HG03159 (cell line): Measurements from ENCODE around the gene LIMCH1.
"Not testable (repeated sequence)": the region's sequence is repeated elsewhere in the genome, so short reads cannot be mapped to it uniquely, and the experiment has no call there.

Experiments
- ATAC-seq: cut with Tn5 transposase; IDR thresholded peaks from one replicate; pipeline ENCODE4 v1.9.1; 2021; ENCODE audit warnings: mild to moderate bottlenecking, moderate library complexity; ENCODE audit not compliant: unreplicated experiment

LIMCH1 gene

DNA sequence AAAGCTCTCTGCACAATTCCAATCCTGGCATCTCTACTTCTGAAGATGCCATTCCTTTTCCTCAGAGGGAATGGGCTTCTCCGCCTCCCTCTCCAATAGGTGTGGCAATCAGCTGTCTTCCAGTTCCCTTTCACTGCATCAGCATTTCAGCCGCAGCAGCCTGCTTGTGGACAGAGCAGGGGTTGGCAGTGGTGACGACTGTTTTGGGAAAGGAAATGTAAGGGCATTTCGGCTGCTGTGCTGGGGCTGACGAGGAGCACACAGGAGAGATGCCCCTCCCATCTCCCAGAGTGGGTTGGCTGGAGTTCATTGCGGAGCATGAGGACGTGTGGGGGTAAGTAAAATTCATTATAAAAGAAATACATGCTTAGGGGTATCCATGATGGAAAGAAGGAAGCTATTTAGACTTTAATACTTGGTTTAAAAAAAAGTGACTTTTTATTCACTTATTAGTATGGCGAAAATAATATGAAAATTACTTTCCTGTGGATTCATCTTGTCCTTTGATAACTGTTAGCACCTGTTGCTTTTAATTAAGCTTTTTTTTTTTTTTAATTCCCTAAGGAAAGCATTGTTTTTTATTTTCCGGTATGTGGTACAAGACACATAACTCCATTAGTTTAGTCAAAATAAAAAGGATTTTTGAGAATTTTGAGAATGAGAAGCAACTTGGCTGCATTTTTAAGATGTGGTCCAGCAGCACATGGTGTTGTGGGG is at the start of gene LIMCH1:
LIMCH1 (plus strand) TSS at position 141 of the 717 bp plus-strand sequence. CDS start 67,839 bp downstream, outside the sequence.
- no peak for ATAC-seq

- ATAC-seq, result not testable (repeated sequence)
These were observed 46.8 kb upstream of the LIMCH1 start for GRCh38 chr4:41491081-41491576.

DNA sequence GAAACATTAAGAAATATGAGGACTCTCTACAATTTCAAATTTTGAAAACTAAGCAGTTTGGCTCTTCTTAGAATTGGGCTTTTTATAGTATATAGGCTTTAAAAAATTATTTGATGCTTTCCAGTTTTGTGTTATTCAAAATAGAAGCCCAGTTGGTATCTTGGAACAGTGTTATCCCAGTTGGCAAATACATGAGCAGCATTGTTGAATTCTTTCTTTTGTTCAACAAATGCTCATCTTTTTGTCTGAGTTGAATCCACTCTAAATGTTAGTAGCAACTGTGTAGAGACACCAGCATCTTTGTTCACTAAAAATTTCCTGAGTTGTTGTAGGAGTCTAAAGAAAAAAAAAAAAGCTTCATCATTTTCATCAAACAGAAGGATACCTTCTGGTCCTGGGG is 41.0 kb upstream of the LIMCH1 start:
- ATAC-seq, result no peak

- no peak for ATAC-seq
These were observed 39.8 kb upstream of the LIMCH1 start for GRCh38 chr4:41498177-41498576.

DNA sequence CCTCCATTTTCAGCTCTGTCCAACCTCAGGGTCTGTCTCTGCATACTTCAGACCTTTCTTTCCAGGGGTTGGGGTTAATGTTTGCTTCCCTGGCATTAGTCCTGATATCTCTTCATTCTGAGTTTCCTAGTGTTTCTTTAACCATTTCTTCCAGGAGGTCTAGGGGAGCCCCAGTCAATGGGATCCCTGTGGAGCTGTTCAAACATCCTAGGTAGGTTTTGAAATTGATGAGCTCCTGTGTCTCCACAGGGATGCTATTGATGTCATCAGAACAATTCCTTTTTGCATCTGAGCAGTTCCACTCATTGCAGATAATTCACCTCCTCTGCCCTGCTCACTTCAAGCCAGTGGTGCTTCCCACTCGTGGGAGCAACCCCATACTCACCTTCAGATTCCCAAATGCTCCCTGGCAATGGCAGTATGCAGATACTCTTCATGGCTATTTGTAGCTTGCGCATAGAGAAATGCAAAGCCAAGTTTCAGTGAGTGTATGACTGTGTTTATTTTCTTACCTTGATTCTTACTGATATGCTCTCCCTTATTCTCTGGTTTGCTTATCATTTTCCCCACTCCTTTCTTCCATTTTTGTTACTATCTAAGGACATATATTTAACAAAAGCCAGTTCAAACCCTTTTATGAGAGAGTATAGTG is 33.7 kb upstream of the LIMCH1 start:
- ATAC-seq, result no peak

GRCh38 chr4:41505161-41505661 is 32.7 kb upstream of the LIMCH1 start:
- no peak for ATAC-seq

- ATAC-seq, result no peak
These were observed 31.8 kb upstream of the LIMCH1 start for GRCh38 chr4:41506130-41506529.

DNA sequence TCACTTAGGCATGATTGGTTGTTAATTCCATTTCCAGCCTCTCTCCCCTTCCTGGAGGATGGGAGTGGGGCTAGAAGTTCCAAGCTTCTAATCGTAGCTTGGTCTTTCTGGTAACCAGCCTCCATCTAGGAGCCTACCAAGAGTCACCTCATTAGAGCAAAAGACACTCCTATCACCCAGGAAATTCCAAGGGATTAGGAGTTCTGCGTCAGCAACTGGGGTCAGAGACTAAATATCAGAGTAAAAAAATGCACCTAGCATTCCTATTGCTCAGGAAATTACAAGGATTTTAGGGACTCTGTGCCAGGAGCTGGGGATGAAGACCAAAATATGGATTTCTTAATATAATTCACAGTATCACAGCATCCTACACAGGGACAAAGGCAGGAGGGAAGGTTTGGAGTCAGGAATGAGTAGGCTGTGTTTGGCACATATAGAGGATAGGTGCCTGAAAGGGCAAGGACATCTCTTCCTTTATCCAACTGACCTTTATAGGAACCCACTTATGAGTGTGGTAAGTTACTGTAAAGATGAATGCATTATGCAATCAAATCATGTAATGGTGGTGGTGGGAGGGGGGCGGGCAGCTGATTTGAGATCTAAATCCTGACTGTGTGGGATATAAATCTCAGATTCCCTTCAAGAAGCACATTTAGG is 30.5 kb upstream of the LIMCH1 start:
- ATAC-seq, result no peak

GRCh38 chr4:41509451-41509866 is 28.5 kb upstream of the LIMCH1 start:
- ATAC-seq, result no peak

DNA sequence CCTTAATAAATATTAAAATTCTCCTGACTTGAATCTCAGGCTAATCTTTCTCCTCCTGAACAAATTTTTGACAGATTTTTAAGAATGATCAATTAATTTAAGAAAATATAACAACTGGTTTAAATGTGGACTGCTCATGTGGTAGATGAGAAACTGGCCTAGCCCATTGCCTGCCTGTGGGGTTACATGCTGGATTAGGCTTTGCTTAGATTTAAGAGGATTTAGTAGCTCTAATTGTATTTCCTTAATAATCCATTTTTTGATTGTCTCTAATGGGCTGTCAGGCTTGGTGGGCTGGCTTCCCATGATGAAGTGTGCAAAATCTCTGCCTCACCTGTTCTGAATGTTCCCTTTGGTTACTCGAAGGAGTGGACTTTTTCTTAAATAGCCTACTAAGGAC is 27.8 kb upstream of the LIMCH1 start:
- ATAC-seq, result no peak

GRCh38 chr4:41512136-41512535 is 25.8 kb upstream of the LIMCH1 start:
- no peak for ATAC-seq

DNA sequence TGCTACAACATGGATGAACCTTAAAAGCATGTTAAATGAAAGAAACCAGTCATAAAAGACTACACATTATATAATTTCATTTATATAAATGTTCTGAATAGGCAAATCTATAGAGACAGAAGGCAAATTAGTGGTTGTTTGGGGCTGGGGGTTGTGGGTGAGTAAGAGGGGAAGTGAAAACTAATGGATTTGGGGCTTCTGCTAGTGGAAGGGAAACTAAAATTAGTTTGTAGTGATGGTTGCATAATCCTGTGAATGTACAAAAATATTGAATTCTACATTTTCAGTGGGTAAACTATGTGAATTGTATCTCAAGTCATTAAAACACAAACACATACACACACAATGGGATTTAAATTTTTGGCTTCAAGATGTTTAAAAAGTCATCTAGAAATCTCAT is 25.4 kb upstream of the LIMCH1 start:
- ATAC-seq, result no peak

DNA sequence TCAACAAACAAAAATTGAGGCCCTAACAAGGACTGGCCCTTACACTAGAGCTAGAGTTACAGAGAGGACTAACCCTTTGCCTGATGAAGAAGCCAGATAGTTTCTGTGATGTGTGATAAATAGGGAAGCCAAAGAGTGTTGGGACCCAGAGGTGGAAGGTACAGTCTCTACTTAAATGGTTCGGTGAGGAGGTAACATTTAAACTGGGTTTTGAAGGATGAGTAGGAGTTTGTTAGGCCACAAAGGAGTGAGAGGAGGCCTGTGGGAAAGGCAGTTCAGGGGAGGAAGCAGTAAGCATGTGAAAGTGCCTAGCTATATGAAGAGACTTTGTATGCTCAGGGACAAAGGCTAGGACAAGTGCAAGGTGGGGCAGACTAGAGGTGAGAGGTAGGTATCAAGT is 23.8 kb upstream of the LIMCH1 start:
- ATAC-seq, result no peak

DNA sequence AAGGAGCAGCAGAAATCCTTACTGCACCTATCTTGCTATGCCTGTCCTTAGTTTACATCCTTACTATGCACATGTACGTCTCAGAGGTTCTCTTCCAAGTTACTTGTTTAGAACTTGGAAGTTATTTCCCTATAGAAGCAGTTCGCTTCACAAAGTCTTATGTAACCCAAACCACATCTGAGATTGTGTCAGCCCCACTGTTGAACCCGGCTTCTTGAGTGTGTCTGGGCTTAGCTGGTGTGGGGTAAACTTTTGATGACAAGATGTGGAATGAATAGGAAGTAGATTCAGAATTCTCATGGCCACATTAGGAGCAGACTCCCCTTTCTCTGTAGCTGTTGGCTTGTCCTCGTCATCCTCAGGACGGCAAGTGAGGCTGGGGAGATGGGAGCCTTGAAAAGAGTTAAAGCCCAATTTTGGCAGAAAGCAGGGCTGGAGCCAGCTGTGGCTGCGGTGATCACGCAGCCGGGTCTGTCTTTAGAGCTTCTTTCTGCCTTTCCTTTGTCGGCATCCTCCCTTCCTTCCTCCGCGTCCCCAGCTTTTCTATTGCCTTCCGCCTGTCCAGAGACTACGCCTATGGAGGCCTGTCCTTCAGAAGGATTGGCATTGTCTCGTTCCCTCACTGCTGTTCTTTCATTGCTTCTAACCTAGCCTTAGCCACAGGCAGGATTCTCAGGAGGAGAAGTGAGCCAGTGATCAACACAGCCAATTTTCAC is 23.0 kb upstream of the LIMCH1 start:
- ATAC-seq, result no peak

DNA sequence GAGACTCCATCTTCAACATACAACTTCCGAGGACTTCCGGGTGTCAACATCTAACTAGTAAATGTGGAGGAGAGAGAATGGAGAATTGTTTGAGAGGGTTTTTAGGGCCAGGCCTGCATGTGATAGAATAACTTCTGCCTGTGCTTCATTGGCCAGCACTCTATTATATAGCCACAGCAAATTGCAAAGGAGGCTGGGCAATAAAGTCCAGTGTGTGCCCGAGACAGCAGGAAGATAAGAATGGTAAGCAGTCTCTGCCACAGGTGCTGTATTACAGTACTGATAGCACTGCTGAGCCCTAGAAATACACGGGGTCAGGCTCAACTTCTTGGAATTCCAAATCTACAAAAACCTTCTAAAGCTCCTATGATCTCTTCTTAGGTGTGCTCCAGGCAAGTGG is 20.8 kb upstream of the LIMCH1 start:
- ATAC-seq, result no peak

DNA sequence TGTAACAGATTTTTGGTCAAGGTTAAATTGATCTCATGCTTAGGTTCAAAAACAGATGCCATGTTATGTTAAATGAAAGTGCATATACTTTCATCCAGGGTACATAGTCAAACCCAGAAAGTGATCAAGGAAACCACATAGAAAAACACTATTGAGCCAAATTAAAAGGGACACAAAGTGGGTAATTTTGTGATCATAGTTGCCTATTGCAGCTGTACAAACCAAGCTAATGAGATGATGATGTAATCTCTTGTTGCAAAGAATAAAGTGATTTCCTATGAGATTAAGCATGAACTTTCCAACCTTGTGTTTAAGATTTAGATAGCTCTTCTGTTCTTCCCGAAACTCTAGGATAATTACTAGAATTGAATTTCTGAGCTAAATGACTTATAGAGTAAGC is 20.2 kb upstream of the LIMCH1 start:
- ATAC-seq, result no peak

DNA sequence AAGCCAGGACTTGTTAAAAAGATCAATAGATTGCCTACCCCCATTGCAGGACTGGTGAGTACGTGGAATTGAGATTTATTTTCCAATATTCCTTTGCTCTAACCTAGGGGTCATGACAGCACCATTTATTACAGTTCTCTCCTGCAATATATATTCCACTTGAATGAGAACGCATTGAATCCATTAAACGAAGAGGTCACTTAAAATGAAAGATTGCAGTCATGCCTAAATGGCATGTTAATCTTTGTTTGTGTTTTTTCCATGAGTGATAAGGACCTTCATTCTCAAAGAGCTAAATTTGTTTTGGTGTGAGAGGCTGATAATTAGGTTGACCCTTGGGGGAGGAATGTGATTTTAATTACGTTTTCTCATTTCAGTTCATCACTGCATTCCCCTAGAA is 13.5 kb upstream of the LIMCH1 start:
- no peak for ATAC-seq

DNA sequence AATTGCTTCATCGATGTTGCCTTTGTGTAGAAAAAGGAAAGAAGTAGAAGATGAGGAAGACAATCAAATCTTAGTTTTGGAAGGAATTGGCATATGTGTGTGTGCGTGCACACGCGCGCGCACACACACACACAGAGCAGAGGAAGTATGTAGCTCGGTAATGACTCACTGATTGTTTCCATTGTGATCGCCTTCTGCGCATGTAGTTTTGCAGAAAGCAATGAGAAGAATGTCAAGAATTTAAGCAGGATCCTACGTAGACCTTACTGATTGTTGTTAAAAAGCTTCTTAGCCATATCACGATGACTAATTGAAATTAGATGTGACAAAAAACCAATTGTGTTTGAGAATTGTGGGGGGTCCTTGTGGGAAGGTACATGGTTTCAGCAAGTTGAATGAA is 12.8 kb upstream of the LIMCH1 start:
- ATAC-seq, result no peak

DNA sequence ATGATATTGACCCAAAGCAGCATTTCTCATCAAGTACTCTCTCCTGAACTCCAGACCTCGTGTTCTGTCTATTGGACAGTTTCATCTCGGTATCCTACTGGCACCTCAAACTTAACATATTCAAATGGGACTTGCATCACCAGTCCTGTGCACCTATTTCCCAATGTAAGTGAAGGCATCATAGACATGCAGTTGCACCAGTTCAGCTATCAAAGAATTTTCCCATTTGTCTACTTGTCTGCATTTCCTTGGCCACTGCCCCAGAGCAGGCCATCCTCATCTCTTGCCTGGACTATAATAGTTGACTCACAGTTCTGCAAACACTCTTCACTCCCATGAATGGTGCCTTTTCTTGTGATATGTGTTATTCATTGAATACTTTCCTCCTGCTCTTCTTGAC is 11.3 kb upstream of the LIMCH1 start:
- no peak for ATAC-seq

DNA sequence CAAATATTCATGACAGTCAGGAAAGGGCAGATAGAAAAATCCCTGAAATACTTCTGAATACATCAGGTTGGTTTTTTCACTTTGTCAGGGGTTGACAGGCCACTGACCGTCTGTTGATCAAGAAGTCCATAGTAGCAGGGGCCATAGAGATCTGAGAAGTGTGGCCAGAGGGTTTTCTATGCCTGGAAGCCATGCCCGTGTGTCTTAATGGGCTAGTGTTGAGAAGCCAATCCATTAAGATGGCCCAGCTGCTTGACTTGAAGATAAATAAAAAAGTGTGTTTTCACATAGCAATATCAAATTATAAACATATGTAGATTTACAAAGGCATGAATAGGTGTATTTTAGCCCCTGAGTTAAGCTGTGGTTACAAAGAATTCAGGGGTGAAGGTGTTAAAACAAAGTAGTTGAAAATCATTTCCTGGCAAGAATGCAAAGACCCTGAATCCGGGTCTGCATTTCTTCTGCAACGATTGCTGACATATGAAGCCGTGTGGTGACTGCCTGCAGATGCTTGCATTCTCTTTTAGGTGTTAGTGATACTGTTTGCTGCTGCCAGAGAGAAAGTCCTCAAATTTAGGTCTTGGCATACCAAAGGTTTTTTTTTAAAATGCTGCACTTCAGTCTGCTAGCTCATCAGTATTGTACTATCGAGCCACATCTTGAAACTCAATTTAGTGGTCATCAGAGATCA is 9.3 kb upstream of the LIMCH1 start:
- no peak for ATAC-seq

GRCh38 chr4:41530741-41531140 is 7.2 kb upstream of the LIMCH1 start:
- ATAC-seq, result no peak
